Immature natural killer cell (primary cell): ENCODE measurements around the gene SIL1. TPM values are rescaled to one million over a fixed set of nuclear protein-coding genes. Genes with fewer than 3 reads are reported as not detected.
"Not testable (repeated sequence)": the region's sequence is repeated elsewhere in the genome, so short reads cannot be mapped to it uniquely, and the experiment has no call there.

ENCODE experiments used
- DNase-seq, 3 donors: peaks; one replicate each; pipeline ENCODE4 v3.0.0; 2022; ENCODE audit warnings: mixed read lengths in 1 of 3
- H3K27ac Mint-ChIP-seq, 6 donors: one replicate each; pipeline ENCODE4 v1.8.0; 2020; ENCODE audit warnings: mixed read lengths in 6 of 6, mild to moderate bottlenecking in 5 of 6, inconsistent platforms in 4 of 6, moderate library complexity in 3 of 6
- H3K27me3 Mint-ChIP-seq, 3 donors: one replicate each; pipeline ENCODE4 v1.8.0; 2020 to 2021; ENCODE audit warnings: low read depth in 3 of 3, mild to moderate bottlenecking in 3 of 3, mixed read lengths in 3 of 3, moderate library complexity in 3 of 3, inconsistent platforms in 1 of 3
- H3K36me3 Mint-ChIP-seq, 3 donors: one replicate each; pipeline ENCODE4 v1.8.0; 2020; ENCODE audit warnings: mixed read lengths in 3 of 3, inconsistent platforms in 2 of 3, mild to moderate bottlenecking in 2 of 3
- H3K4me1 Mint-ChIP-seq, 2 donors: one replicate each; pipeline ENCODE4 v1.8.0; 2020; ENCODE audit warnings: inconsistent platforms in 2 of 2, mild to moderate bottlenecking in 2 of 2, mixed read lengths in 2 of 2, moderate library complexity in 1 of 2
- H3K4me3 Mint-ChIP-seq, 5 donors: one replicate each; pipeline ENCODE4 v1.8.0; 2020; ENCODE audit warnings: mild to moderate bottlenecking in 5 of 5, mixed read lengths in 5 of 5, inconsistent platforms in 3 of 5, moderate library complexity in 3 of 5
- H3K9me3 Mint-ChIP-seq, 6 donors: one replicate each; pipeline ENCODE4 v1.8.0; 2020; ENCODE audit warnings: mild to moderate bottlenecking in 6 of 6, mixed read lengths in 6 of 6, inconsistent platforms in 4 of 6, moderate library complexity in 3 of 6
- polyA plus RNA-seq, 3 donors: library from polyadenylated mRNA; unstranded; fragments of 300-500 nt; fragmentation: Illumina TruSeq; gene quantifications; one replicate each; pipeline ENCODE4 v1.2.3, GENCODE V29; 2021

SIL1 gene
- polyA plus RNA-seq, 3 donors from 2014 or later, result 22.0 to 22.7 (median 22.1) TPM

DNA sequence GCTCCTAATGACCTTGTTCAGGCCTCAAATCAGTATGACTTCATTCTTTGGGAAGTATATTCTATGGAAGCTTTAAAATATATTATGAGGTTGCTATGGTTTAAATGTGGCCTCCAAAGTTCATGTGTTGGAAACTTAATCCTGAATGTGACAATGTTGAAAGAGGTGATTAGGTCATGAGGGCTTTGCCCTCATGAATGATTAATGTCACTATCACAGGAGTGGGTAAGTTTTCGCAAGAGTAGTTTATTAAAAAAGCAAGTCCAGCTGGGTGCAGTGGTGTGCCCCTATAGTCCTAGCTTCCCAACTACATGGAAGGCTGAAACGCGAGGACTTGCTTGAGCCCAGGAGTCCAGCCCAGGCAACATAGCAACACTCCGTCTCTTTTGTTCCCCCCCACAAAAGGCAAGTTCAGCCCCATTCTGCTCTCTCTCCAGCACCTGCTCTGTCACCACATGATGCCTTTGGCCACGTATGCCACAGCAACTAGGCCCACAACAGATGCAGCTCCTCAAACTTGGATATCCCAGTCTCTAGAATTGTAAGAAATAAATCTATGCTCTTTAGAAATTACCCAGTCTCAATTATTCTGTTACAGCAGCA, 105.3 kb downstream of the SIL1 start:
- H3K4me1 Mint-ChIP-seq, result peaks cover 2 to 4% of the 10 kb centered on the region in 2 donors
- no peaks in the 10 kb centered on the region for H3K9me3 Mint-ChIP-seq
- H3K4me3 Mint-ChIP-seq, result no peak overlapping the region
- DNase-seq, result no peak
- H3K36me3 Mint-ChIP-seq, result peaks cover 3 to 5% (median 3%) of the 10 kb centered on the region in 3 donors
- no peak overlapping the region for H3K27ac Mint-ChIP-seq
- no peaks in the 10 kb centered on the region for H3K27me3 Mint-ChIP-seq

DNA sequence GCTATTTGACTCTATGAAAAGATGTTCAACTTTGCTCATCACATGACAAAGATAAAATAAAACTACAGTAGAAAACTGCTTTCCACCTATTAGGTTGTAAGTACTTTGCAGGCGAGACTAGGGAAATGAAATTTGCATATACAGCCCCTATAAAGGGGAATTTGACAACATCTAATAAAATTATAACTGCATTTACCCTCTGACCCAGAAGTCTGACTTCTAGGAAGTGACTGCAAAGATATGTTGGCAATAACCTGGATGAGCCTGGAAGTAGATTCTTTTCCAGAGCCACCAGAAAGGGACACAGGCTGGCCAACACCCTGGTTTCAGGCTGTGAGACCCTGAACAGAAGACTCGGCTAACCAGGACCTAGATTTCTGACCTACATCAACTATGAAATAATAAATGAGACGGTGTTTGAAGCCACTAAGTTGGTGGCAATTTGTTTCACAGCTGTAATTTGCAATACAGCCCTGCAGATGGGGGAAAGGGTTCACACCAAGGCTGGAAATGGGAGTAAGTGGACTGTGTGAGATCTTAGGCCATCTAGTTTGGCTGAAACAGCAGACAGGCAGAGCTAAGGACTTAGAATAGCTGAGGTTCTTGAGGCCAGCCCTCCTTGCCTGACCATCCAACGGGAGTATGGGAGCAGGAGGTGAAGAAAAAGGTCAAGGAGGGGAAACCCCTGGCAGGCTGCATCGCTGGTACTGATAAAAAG, 106.6 kb downstream of the SIL1 start:
- no peak for DNase-seq
- peaks cover 3 to 5% (median 3%) of the 10 kb centered on the region in 3 donors for H3K36me3 Mint-ChIP-seq
- no peak overlapping the region for H3K4me3 Mint-ChIP-seq
- no peaks in the 10 kb centered on the region for H3K9me3 Mint-ChIP-seq
- peaks cover 2 to 4% of the 10 kb centered on the region in 2 donors for H3K4me1 Mint-ChIP-seq
- H3K27me3 Mint-ChIP-seq, result no peaks in the 10 kb centered on the region
- no peak overlapping the region for H3K27ac Mint-ChIP-seq

GRCh38 chr5:139090581-139090980, 107.6 kb downstream of the SIL1 start:
- H3K27me3 Mint-ChIP-seq, result no peaks in the 10 kb centered on the region
- no peak for DNase-seq
- H3K36me3 Mint-ChIP-seq, result peaks cover 5% of the 10 kb centered on the region in 3 donors
- no peaks in the 10 kb centered on the region for H3K9me3 Mint-ChIP-seq
- peaks cover 2 to 4% of the 10 kb centered on the region in 2 donors for H3K4me1 Mint-ChIP-seq
- H3K4me3 Mint-ChIP-seq, result no peak overlapping the region
- H3K27ac Mint-ChIP-seq, result no peak overlapping the region

DNA sequence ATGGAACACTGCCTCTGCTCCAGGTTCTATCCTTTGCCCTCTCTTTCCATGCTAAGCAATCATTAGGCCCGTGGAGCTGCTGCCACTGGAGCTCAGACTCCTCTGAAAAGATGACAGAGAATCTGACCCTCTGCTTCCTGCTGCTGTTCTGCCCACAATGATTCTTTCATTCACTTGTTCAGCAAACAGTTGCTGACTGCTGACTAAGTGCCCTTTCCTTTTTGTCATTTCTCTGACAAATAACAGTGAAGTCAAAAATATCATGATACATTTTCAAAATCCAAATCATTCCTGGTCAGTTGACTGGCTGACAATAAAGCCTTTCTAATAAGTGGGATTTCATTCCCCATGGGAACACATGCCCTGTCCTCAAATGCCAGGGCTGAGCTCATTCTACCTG, 110.1 kb downstream of the SIL1 start:
- peaks cover 5 to 14% (median 13%) of the 10 kb centered on the region in 3 donors for H3K36me3 Mint-ChIP-seq
- H3K4me1 Mint-ChIP-seq, result peaks cover 2 to 4% of the 10 kb centered on the region in 2 donors
- no peak overlapping the region for H3K4me3 Mint-ChIP-seq
- no peaks in the 10 kb centered on the region for H3K27me3 Mint-ChIP-seq
- no peak for DNase-seq
- H3K9me3 Mint-ChIP-seq, result no peaks in the 10 kb centered on the region
- no peak overlapping the region for H3K27ac Mint-ChIP-seq

DNA sequence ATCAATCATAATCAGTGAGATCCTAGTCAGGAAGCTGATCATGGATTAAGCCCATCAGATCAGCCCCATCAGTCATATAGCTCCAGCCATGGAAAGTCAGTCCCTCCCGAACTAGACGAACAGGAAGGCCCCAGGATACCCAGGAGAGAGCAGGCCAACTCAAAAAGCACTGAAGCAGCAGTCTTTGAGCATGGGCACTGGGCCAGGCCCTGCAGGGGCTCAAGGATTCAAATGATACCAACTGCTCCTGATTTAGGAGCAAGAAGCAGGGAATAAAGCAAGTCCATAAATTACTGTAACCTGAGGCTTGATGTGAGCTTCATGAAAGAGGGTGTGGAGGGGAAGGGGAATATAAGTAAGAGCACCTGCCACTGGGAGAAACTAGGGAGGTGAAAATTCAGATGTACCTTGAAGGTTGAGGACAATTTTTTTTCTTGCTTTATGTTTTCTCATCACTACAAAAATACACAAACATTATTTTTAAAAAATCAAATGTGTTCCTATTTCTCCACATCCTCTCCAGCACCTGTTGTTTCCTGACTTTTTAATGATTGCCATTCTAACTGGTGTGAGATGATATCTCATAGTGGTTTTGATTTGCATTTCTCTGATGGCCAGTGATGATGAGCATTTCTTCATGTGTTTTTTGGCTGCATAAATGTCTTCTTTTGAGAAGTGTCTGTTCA, 115.2 kb downstream of the SIL1 start:
- Mint-ChIP-seq H3K27me3 (no peaks in the 10 kb centered on the region), H3K27ac (no peak overlapping the region), H3K9me3 (no peaks in the 10 kb centered on the region), H3K4me3 (no peak overlapping the region), H3K36me3 (peaks cover 9 to 14% (median 14%) of the 10 kb centered on the region in 3 donors), H3K4me1 (no peaks in the 10 kb centered on the region)
- no peak for DNase-seq

GRCh38 chr5:139079991-139080610, 118.1 kb downstream of the SIL1 start:
- H3K36me3 Mint-ChIP-seq, result peaks cover 4 to 7% (median 7%) of the 10 kb centered on the region in 3 donors
- H3K4me3 Mint-ChIP-seq, result no peak overlapping the region
- H3K27me3 Mint-ChIP-seq, result no peaks in the 10 kb centered on the region
- H3K27ac Mint-ChIP-seq, result no peak overlapping the region
- no peak for DNase-seq
- H3K9me3 Mint-ChIP-seq, result no peaks in the 10 kb centered on the region
- H3K4me1 Mint-ChIP-seq, result no peaks in the 10 kb centered on the region

GRCh38 chr5:139079225-139079990, 118.8 kb downstream of the SIL1 start:
- H3K36me3 Mint-ChIP-seq, result peaks cover 3 to 4% (median 3%) of the 10 kb centered on the region in 3 donors
- H3K27me3 Mint-ChIP-seq, result no peaks in the 10 kb centered on the region
- no peak overlapping the region for H3K4me3 Mint-ChIP-seq
- no peaks in the 10 kb centered on the region for H3K9me3 Mint-ChIP-seq
- DNase-seq, result no peak
- no peak overlapping the region for H3K27ac Mint-ChIP-seq
- H3K4me1 Mint-ChIP-seq, result no peaks in the 10 kb centered on the region

DNA sequence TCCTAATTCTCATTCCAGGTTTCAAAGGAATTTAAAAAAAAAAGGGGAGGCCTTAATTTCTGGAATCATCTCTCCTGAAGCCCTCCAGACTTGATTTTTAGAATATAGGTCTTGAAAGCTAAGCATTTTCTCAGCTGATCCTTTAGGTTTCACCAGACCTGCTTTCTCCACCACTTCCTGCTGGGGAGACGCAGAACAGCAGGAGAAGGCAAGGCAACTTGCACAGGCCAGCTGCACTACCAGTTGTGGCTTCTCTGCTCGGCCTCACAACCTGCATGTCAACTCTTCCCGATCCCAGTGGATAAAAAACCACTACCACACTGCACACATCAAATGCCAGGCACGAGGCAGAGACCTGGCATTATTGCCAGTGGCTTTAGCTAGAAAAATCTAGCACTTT, 119.8 kb downstream of the SIL1 start:
- Mint-ChIP-seq H3K9me3 (no peaks in the 10 kb centered on the region), H3K27ac (no peak overlapping the region), H3K4me3 (no peak overlapping the region), H3K27me3 (no peaks in the 10 kb centered on the region), H3K36me3 (peaks cover 3 to 4% (median 3%) of the 10 kb centered on the region in 3 donors), H3K4me1 (no peaks in the 10 kb centered on the region)
- no peak for DNase-seq

DNA sequence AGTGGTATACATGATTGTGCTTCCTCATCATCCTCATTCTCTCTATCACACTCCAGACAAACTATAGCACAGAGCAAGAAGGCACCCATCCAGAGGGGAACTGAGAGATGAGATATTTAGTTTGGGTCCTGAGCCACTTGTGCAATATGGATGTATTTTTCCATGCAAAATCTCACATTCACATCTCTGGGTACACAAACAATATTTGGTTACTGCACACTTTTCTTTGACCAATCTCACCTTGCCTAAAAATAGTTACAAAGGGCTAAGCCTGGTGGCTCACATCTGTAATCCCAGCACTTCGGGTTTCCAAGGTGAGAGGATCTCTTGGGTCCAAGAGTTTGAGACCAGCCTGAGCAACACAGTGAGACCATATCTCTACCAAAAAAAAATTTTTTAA, 120.3 kb downstream of the SIL1 start:
- Mint-ChIP-seq H3K27ac (no peak overlapping the region), H3K4me3 (no peak overlapping the region)
- no peak for DNase-seq

GRCh38 chr5:139076111-139076510, 122.1 kb downstream of the SIL1 start:
- Mint-ChIP-seq H3K27ac (no peak overlapping the region), H3K27me3 (peaks cover 0 to 1% (median 0%) of the 10 kb centered on the region in 3 donors), H3K4me1 (no peaks in the 10 kb centered on the region), H3K9me3 (no peaks in the 10 kb centered on the region), H3K4me3 (no peak overlapping the region), H3K36me3 (no peaks in the 10 kb centered on the region)
- DNase-seq, result no peak

More for the DNA sequence above, 120.3 kb downstream of the SIL1 start:
- peaks cover 3 to 4% (median 3%) of the 10 kb centered on the region in 3 donors for H3K36me3 Mint-ChIP-seq
- H3K4me1 Mint-ChIP-seq, result no peaks in the 10 kb centered on the region
- H3K9me3 Mint-ChIP-seq, result no peaks in the 10 kb centered on the region
- H3K27me3 Mint-ChIP-seq, result no peaks in the 10 kb centered on the region

DNA sequence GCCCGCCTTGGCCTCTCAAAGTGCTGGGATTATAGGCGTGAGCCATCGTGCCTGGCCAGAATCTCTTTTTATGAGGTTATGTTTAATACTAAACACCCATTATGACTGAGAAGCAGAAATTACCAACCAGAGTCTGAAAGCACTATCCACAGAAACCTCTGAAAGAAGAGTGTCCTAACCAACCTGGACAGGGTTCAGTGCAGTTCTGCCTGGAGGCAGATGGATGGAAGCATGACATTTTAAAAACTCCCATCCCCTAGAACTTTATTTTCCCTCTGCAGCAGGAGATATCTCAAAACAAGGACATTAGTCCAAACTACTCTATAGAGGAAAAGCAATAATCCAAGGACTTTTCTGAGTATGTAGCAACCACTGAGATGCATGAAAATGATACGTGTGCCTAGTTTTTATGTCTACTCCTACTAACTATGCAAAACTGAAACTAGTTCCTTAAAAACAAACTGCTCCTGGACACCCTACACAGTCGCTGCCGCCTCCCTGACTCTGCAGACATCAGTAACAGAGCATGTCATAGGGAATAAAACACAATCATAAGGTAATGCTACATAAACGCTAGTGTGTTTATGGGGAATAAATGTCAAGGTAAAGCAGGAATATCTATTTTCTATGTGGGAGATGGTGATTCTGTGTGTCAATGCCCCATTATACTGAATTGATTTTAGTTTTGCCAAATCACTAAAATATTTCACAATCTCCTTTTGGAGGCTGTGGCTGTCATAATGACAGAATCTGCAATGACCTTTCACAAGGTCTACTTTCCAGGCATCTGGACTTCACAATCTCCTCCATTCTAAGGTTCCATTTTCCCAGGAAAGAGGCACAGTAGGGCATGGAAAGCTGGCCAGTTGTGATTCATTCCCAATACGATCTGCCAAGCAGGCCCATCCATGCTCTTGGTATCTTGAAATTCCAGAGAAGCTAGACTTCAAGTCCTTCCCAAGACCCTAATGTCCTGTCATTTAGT, 122.8 kb downstream of the SIL1 start:
- DNase-seq, result no peak
- Mint-ChIP-seq H3K36me3 (no peaks in the 10 kb centered on the region), H3K27ac (no peak overlapping the region), H3K4me1 (no peaks in the 10 kb centered on the region), H3K4me3 (no peak overlapping the region), H3K27me3 (peaks cover 0 to 1% (median 0%) of the 10 kb centered on the region in 3 donors), H3K9me3 (no peaks in the 10 kb centered on the region)

DNA sequence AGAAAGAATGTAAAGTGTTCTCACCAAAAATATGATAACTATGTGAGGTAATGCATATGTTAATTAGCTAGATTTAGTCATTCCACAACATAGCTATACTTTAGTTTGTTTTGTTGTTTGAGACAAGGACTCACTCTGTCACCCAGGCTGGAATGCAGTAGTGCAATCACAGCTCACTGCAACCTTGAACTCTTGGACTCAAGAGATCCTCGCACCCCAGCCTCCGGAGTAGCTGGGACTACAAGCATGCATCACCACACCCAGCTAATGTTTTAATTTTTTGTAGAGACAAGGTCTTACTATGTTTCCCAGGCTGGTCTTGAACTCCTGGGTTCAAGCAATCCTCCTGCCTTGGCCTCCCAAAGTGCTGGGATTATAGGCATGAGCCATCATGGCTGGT, 124.2 kb downstream of the SIL1 start:
- not testable (repeated sequence) for H3K27me3 Mint-ChIP-seq, H3K27ac Mint-ChIP-seq, H3K9me3 Mint-ChIP-seq, H3K4me1 Mint-ChIP-seq, H3K36me3 Mint-ChIP-seq, DNase-seq, H3K4me3 Mint-ChIP-seq
